ENCODE data around the gene CHST3.
"Not testable (repeated sequence)": the region's sequence is repeated elsewhere in the genome, so short reads cannot be mapped to it uniquely, and the experiment has no call there.

Gene CHST3

GRCh38 chr10:71975087-71975870, 11.1 kb downstream of the CHST3 start:
- Histone ChIP-seq H3K9me3 (no peaks in the 10 kb centered on the region), H3K4me1 (peaks cover 14% of the 10 kb centered on the region), H3K4me3 (ENCODE audit: low read depth, low read length) (no peak overlapping the region), H3K36me3 (no peaks in the 10 kb centered on the region), H3K27me3 (no peaks in the 10 kb centered on the region)
- TF ChIP-seq, protein P1, sequence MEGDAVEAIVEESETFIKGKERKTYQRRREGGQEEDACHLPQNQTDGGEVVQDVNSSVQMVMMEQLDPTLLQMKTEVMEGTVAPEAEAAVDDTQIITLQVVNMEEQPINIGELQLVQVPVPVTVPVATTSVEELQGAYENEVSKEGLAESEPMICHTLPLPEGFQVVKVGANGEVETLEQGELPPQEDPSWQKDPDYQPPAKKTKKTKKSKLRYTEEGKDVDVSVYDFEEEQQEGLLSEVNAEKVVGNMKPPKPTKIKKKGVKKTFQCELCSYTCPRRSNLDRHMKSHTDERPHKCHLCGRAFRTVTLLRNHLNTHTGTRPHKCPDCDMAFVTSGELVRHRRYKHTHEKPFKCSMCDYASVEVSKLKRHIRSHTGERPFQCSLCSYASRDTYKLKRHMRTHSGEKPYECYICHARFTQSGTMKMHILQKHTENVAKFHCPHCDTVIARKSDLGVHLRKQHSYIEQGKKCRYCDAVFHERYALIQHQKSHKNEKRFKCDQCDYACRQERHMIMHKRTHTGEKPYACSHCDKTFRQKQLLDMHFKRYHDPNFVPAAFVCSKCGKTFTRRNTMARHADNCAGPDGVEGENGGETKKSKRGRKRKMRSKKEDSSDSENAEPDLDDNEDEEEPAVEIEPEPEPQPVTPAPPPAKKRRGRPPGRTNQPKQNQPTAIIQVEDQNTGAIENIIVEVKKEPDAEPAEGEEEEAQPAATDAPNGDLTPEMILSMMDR (IDR thresholded peaks at IDR 0.05; ENCODE audit: low read depth, low read length), result no peak
- DNase-seq, result no peak

GRCh38 chr10:71975871-71976725, 11.9 kb downstream of the CHST3 start:
- no peak for DNase-seq
- Histone ChIP-seq H3K4me1 (peaks cover 22% of the 10 kb centered on the region), H3K4me3 (ENCODE audit: low read depth, low read length) (no peak overlapping the region), H3K9me3 (no peaks in the 10 kb centered on the region), H3K27me3 (no peaks in the 10 kb centered on the region), H3K36me3 (no peaks in the 10 kb centered on the region)
- TF ChIP-seq, protein P1 (IDR thresholded peaks at IDR 0.05; ENCODE audit: low read depth, low read length), result no peak

DNA sequence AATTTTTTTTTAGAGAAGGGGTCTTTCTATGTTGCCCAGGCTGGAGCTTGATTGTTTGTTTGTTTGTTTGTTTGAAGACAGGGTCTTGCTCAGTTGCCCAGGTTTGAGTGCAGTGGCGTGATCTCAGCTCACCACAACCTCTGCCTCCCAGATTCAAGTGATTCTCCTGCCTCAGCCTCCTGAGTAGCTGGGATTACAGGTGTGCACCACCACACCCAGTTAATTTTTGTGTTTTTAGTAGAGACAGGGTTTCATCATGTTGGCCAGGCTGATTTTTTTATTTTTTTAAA, 13.4 kb downstream of the CHST3 start:
- not testable (repeated sequence) for DNase-seq; H3K9me3 ChIP-seq; H3K27me3 ChIP-seq; H3K36me3 ChIP-seq; H3K4me3 ChIP-seq (ENCODE audit: low read depth, low read length)
- peaks cover 27% of the 10 kb centered on the region for H3K4me1 ChIP-seq

- TF ChIP-seq, protein P1 (IDR thresholded peaks at IDR 0.05; ENCODE audit: low read depth, low read length), result peak; percentile 35
- Histone ChIP-seq H3K9me3 (no peaks in the 10 kb centered on the region), H3K4me3 (ENCODE audit: low read depth, low read length) (no peak overlapping the region), H3K27me3 (no peaks in the 10 kb centered on the region), H3K4me1 (peaks cover 27% of the 10 kb centered on the region), H3K36me3 (no peaks in the 10 kb centered on the region)
- no peak for DNase-seq
These were observed 14.3 kb downstream of the CHST3 start for GRCh38 chr10:71978476-71978875.

- H3K36me3 ChIP-seq, result no peaks in the 10 kb centered on the region
- no peaks in the 10 kb centered on the region for H3K9me3 ChIP-seq
- TF ChIP-seq, protein P1 (IDR thresholded peaks at IDR 0.05; ENCODE audit: low read depth, low read length), result no peak
- no peak for DNase-seq
- no peak overlapping the region for H3K4me3 ChIP-seq (ENCODE audit: low read depth, low read length)
- no peaks in the 10 kb centered on the region for H3K27me3 ChIP-seq
- peaks cover 28% of the 10 kb centered on the region for H3K4me1 ChIP-seq
These were observed 14.9 kb downstream of the CHST3 start for GRCh38 chr10:71978988-71979691.

DNA sequence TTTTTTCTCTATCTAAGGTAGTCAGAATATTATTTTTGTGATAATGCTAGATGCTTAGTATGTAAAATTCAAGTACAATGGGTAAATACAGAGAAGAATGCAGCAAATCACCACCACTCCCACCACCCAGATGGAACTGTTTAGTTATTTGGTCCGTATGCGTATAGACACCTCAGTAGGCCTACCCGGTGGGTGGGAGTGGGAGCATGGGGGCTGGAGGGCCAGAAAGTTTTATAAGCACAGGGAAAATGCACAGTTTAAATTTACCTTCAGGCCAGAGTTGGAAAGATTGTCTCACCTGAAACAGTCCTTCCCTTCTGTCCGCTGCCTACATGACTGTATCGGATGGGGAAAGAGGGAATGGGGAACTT, 15.5 kb downstream of the CHST3 start:
- H3K4me3 ChIP-seq (ENCODE audit: low read depth, low read length), result no peak overlapping the region
- no peak for DNase-seq
- H3K36me3 ChIP-seq, result no peaks in the 10 kb centered on the region
- H3K4me1 ChIP-seq, result peaks cover 33% of the 10 kb centered on the region
- H3K9me3 ChIP-seq, result no peaks in the 10 kb centered on the region
- no peaks in the 10 kb centered on the region for H3K27me3 ChIP-seq
- TF ChIP-seq, protein P1 (IDR thresholded peaks at IDR 0.05; ENCODE audit: low read depth, low read length), result no peak
